Measurements from ENCODE around the gene TMEM45A. TPM values are rescaled to one million over a fixed set of nuclear protein-coding genes. Genes with fewer than 3 reads are reported as not detected.

The TMEM45A gene
- total RNA-seq, 6 experiments from 2014 or later: 47.9 to 189 (median 54.2) TPM

DNA sequence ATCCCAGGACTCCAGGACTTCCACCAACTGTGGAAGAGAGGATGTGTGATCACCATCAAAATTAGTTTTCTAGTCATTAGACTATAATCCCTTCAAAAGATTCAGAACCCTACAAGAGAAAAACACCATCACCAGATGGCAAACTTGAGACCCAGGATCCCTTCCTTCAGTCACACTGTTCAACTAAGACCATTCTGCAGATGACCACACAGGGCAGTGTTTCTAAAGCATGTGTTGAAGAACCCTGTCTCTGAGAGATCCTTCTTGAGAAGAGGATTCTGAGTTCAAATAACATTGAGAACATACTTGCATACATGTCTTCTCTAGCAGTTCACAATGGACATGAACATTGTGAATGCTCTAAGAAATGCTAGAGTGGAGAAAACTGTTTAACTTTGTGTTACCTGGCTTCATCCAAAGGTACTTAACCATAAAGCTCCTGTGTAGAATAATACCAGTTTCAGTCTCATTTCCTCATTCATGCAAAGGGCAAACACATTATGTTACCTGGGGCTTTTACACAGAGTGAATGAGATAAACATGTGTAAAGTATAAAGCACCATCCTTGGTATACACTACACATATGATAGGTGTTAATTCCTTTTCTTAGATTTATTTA lies 114.6 kb downstream of the TMEM45A start:
- DNase-seq: no peak
- Histone ChIP-seq H3K36me3 (no peaks in the 10 kb centered on the region), H3K27me3 (no peaks in the 10 kb centered on the region), H3K27ac (no peak overlapping the region), H3K9me3 (no peaks in the 10 kb centered on the region), H3K4me3 (no peak overlapping the region), H3K4me1 (peaks cover 0 to 21% (median 1%) of the 10 kb centered on the region in 4 donors)
- ATAC-seq: no peak
- intact Hi-C loops (cut with DNase I): no loop called here
- TF ChIP-seq POLR2A (IDR thresholded peaks at IDR 0.05): no peak
- TF ChIP-seq, protein P1, sequence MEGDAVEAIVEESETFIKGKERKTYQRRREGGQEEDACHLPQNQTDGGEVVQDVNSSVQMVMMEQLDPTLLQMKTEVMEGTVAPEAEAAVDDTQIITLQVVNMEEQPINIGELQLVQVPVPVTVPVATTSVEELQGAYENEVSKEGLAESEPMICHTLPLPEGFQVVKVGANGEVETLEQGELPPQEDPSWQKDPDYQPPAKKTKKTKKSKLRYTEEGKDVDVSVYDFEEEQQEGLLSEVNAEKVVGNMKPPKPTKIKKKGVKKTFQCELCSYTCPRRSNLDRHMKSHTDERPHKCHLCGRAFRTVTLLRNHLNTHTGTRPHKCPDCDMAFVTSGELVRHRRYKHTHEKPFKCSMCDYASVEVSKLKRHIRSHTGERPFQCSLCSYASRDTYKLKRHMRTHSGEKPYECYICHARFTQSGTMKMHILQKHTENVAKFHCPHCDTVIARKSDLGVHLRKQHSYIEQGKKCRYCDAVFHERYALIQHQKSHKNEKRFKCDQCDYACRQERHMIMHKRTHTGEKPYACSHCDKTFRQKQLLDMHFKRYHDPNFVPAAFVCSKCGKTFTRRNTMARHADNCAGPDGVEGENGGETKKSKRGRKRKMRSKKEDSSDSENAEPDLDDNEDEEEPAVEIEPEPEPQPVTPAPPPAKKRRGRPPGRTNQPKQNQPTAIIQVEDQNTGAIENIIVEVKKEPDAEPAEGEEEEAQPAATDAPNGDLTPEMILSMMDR (IDR thresholded peaks at IDR 0.05): no peak

DNA sequence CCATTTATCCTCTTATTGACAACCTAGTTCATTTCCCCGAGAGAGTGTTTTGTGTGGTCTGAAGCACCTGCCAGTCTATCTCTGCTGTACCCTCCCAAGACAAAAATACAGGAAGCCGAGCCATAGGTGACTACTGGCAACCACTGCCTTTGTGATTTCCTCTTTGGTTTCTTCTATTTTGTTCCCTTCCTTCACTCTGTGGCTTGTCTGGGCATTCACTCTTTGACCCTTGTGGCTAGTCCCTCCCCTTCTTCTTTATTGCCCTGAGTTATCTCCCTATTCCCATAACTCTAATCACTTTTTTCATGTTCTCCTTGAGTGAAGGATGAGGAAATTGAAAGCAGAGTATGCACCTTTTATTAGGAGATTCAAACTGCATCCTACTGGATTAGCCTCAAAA lies 116.9 kb downstream of the TMEM45A start, which contains the start of gene ADGRG7:
Gene ADGRG7, plus strand, starts transcription at position 297 of the 400 bp plus-strand sequence. CDS start 256 bp downstream, outside the sequence.
- peaks cover 0 to 11% (median 0%) of the 10 kb centered on the region in 4 donors for H3K4me1 ChIP-seq
- DNase-seq (no peak), ATAC-seq (no peak)
- no peaks in the 10 kb centered on the region for H3K27me3 ChIP-seq
- intact Hi-C loops (cut with DNase I): no loop called here
- H3K9me3 ChIP-seq: no peaks in the 10 kb centered on the region
- 60% methylated on average over 2 of the region's 2 CpGs for WGBS (ENCODE audit: insufficient coverage, low coverage, low lambda C conversion rate, missing lambda C conversion rate)
- no peak for TF ChIP-seq POLR2A (IDR thresholded peaks at IDR 0.05)
- TF ChIP-seq, protein P1 (IDR thresholded peaks at IDR 0.05): no peak
- no peak within 1 kb of the TSS for H3K27ac ChIP-seq
- H3K36me3 ChIP-seq: no peaks in the 10 kb centered on the region
- H3K4me3 ChIP-seq: no peak within 1 kb of the TSS

DNA sequence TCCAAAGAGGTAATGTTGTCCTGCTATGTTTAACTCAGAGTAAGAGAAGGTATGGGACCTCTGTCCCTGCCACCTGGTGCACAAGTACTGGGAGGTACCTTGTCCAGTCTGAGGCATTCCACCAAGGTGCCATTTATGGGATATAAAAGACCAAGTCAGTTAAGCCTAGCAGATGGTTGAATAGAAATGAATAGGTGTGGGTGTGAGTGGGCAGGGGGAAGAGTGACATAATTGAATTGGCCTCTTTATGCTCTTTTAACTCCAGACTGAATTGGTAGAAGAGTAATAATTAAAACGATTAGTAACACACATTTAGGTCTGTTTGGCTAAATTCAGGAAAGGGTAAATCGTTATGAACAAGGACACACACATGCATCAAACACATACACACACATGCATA lies 117.5 kb downstream of the TMEM45A start:
- 79% methylated on average over 2 of the region's 2 CpGs for WGBS (ENCODE audit: insufficient coverage, low coverage, low lambda C conversion rate, missing lambda C conversion rate)
- H3K4me3 ChIP-seq: no peak overlapping the region
- TF ChIP-seq, protein P1 (IDR thresholded peaks at IDR 0.05): no peak
- no peak for TF ChIP-seq POLR2A (IDR thresholded peaks at IDR 0.05)
- no peaks in the 10 kb centered on the region for H3K9me3 ChIP-seq
- peaks cover 0 to 17% (median 0%) of the 10 kb centered on the region in 4 donors for H3K4me1 ChIP-seq
- no peaks in the 10 kb centered on the region for H3K36me3 ChIP-seq
- ATAC-seq (no peak), DNase-seq (no peak)
- intact Hi-C loops (cut with DNase I): no loop called here
- no peak overlapping the region for H3K27ac ChIP-seq
- H3K27me3 ChIP-seq: no peaks in the 10 kb centered on the region

DNA sequence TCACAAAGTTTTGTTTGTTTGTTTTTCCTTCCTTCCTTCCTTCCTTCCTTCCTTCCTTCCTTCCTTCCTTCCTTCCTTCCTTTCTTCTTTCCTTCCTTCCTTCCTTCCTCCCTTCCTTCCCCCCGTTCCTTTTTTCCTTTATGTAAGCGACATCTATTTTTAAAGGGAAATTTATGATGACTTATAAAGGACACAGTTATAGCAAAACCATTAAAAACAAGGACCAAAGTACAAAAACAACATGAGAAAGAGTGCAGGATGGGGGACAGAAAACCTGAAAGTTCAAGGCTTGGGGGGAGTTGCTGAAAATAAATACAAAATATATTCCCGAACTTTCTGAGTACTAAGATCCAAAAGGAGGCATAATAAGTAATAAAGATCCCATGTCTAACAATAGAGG lies 118.8 kb downstream of the TMEM45A start:
- H3K4me3 ChIP-seq: no peak overlapping the region
- intact Hi-C loops (cut with DNase I): no loop called here
- no peak for TF ChIP-seq POLR2A (IDR thresholded peaks at IDR 0.05)
- TF ChIP-seq, protein P1 (IDR thresholded peaks at IDR 0.05): no peak
- H3K27me3 ChIP-seq: no peaks in the 10 kb centered on the region
- no peak overlapping the region for H3K27ac ChIP-seq
- no peak for ATAC-seq
- DNase-seq: no peak
- 66% methylated on average over 3 of the region's 3 CpGs for WGBS (ENCODE audit: insufficient coverage, low coverage, low lambda C conversion rate, missing lambda C conversion rate)
- H3K36me3 ChIP-seq: no peaks in the 10 kb centered on the region
- H3K9me3 ChIP-seq: no peaks in the 10 kb centered on the region
- peaks cover 0 to 17% (median 0%) of the 10 kb centered on the region in 4 donors for H3K4me1 ChIP-seq
